H7 (cell line): ENCODE data around the gene SLC35F6. TPM values are rescaled to one million over a fixed set of nuclear protein-coding genes. Genes with fewer than 3 reads are reported as not detected.

Experiments used
- total RNA-seq: library from RNA; depleted of rRNA; stranded (reverse); fragments of >200 nt; shearing (Covaris generic); gene quantifications from 2 replicates; pipeline ENCODE4 v1.2.3, GENCODE V29; 2014; rRNA removed

Gene SLC35F6
- total RNA-seq, 1 experiment from 2014 or later, result 15.4 TPM

Other genes starting within 250 kb of the SLC35F6 start
- not detected in 2 replicates for gene CIB4, start 122.9 kb upstream of the SLC35F6 start, total RNA-seq
- 0.11 and 0.48 TPM in 2 replicates for gene KCNK3, start 71.6 kb upstream of the SLC35F6 start, total RNA-seq
- gene CENPA, start 21.8 kb downstream of the SLC35F6 start, total RNA-seq, result 34.0 and 38.2 TPM in 2 replicates
- 3.8 and 4.4 TPM in 2 replicates for gene DPYSL5, start 83.8 kb downstream of the SLC35F6 start, total RNA-seq
- gene MAPRE3, start 206.4 kb downstream of the SLC35F6 start, total RNA-seq, result 0.42 and 1.6 TPM in 2 replicates